Adrenal gland (tissue), 5 donors: ENCODE data around the gene RAB26.

ENCODE experiments used
- POLR2A ChIP-seq, 2 donors: fragments of 450-650 bp; IDR thresholded peaks; one replicate each; pipeline ENCODE4 v1.6.1; 2017; ENCODE audit warnings: antibody characterized with exemption in 2 of 2, mild to moderate bottlenecking in 2 of 2, moderate library complexity in 1 of 2
- TF ChIP-seq, protein P1 (sequence below), 6 experiments: fragments of 450-650 bp in 4 of 6; fragments of 200-600 bp in 2 of 6; sonication (generic) in 1 of 6; IDR thresholded peaks; 1 replicate in 5 of 6; 2 replicates in 1 of 6; pipeline versions ENCODE4 v1.5.1 to v1.8.0; 2016 to 2021; ENCODE audit warnings: antibody characterized with exemption in 6 of 6, mild to moderate bottlenecking in 2 of 6, moderate library complexity in 1 of 6
- donor health status: DM: no; HTN: no; CAD: no.

DNA sequence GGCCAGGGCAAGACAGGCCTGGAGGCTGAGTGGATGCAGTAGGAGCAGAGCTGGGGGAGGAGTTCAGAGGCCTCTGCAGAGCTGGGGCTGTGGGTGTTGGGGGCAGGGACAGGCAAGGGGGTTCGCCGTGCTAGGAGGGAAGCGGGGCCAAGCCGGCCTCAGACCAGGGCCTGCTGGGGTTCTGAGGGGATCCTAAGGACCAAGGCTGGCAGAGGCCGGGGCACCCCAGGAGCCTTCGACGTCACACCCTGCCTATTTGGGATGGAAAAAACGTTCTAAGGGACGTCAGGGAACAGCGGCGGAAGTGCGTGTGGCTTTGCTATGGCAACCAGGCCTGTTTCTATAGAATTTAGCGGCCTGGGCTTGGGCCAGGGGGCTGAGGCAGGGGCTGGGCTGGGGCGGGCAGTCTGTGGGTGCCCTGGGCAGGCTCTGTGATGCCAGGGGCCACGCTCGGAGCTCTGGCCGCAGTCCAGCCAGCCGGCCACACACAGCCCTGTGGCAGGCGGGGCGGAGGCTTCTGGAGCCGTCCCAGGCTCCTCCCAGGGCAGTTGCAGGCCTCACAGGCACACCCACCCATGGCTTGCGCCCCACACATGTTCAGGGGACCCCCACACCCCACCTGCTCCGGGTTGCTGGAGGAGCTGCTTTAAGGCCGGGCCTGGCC lies 10.9 kb downstream of the RAB26 start:
- TF ChIP-seq, protein P1, sequence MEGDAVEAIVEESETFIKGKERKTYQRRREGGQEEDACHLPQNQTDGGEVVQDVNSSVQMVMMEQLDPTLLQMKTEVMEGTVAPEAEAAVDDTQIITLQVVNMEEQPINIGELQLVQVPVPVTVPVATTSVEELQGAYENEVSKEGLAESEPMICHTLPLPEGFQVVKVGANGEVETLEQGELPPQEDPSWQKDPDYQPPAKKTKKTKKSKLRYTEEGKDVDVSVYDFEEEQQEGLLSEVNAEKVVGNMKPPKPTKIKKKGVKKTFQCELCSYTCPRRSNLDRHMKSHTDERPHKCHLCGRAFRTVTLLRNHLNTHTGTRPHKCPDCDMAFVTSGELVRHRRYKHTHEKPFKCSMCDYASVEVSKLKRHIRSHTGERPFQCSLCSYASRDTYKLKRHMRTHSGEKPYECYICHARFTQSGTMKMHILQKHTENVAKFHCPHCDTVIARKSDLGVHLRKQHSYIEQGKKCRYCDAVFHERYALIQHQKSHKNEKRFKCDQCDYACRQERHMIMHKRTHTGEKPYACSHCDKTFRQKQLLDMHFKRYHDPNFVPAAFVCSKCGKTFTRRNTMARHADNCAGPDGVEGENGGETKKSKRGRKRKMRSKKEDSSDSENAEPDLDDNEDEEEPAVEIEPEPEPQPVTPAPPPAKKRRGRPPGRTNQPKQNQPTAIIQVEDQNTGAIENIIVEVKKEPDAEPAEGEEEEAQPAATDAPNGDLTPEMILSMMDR (IDR thresholded peaks at IDR 0.05) = no peak
- TF ChIP-seq POLR2A (IDR thresholded peaks at IDR 0.05) = no peak
